Karpas-422 (cell line): Measurements from ENCODE around the gene DAZL. TPM values are rescaled to one million over a fixed set of nuclear protein-coding genes. Genes with fewer than 3 reads are reported as not detected.
"Not testable (repeated sequence)": the region's sequence is repeated elsewhere in the genome, so short reads cannot be mapped to it uniquely, and the experiment has no call there.

Experiments
- DNase-seq: peaks from one replicate; pipeline ENCODE4 v3.0.0-alpha.2; 2015
- H2AFZ ChIP-seq: fragments of 200-600 bp; sonication (generic); 2 replicates; pipeline ENCODE4 v1.6.1; 2014; ENCODE audit warnings: antibody characterized with exemption, low read length, mixed read lengths
- H3K27ac ChIP-seq: fragments of 200-600 bp; sonication (generic); 2 replicates; pipeline ENCODE4 v1.5.1; 2014; ENCODE audit warnings: mild to moderate bottlenecking, low read length, moderate library complexity
- H3K27me3 ChIP-seq: fragments of 200-600 bp; sonication (generic); 2 replicates; pipeline ENCODE4 v1.6.1; 2014; ENCODE audit warnings: low read length, mixed read lengths
- H3K36me3 ChIP-seq: fragments of 200-600 bp; sonication (generic); 2 replicates; pipeline ENCODE4 v1.6.1; 2014; ENCODE audit warnings: low read length, mixed read lengths; ENCODE audit not compliant: insufficient read depth
- H3K4me1 ChIP-seq: fragments of 200-600 bp; sonication (generic); 2 replicates; pipeline ENCODE4 v1.6.1; 2014; ENCODE audit warnings: mild to moderate bottlenecking, low read length, mixed read lengths
- H3K4me2 ChIP-seq: fragments of 200-600 bp; sonication (generic); 2 replicates; pipeline ENCODE4 v1.6.1; 2014; ENCODE audit warnings: low read length, low read depth, mild to moderate bottlenecking; ENCODE audit not compliant: poor library complexity, severe bottlenecking
- H3K4me3 ChIP-seq: fragments of 200-600 bp; sonication (generic); 2 replicates; pipeline ENCODE4 v1.5.1; 2014; ENCODE audit warnings: mild to moderate bottlenecking, antibody characterized with exemption, low read length, mixed read lengths
- H3K79me2 ChIP-seq: fragments of 200-600 bp; sonication (generic); 2 replicates; pipeline ENCODE4 v1.6.1; 2014; ENCODE audit warnings: mild to moderate bottlenecking, low read length, mixed read lengths
- H3K9ac ChIP-seq: fragments of 200-600 bp; sonication (generic); 2 replicates; pipeline ENCODE4 v1.6.0; 2014; ENCODE audit warnings: low read length
- H3K9me2 ChIP-seq: fragments of 200-600 bp; sonication (generic), shearing (Covaris generic); replicated peaks from 2 replicates; pipeline ENCODE4 v1.6.0; 2014; ENCODE audit warnings: mild to moderate bottlenecking, low read length, moderate library complexity; ENCODE audit not compliant: insufficient read depth
- H3K9me3 ChIP-seq: fragments of 300-700, 200-600 bp; sonication (generic); 2 replicates; pipeline ENCODE4 v1.6.1; 2014; ENCODE audit warnings: low read length, mixed read lengths
- H4K20me1 ChIP-seq: fragments of 200-600 bp; sonication (generic); 2 replicates; pipeline ENCODE4 v1.6.1; 2014; ENCODE audit warnings: mild to moderate bottlenecking, antibody characterized with exemption, low read length, low read depth; ENCODE audit not compliant: insufficient read depth
- total RNA-seq: library from RNA; depleted of rRNA; stranded (reverse); fragments of >200 nt; shearing (Covaris generic); gene quantifications from 2 replicates; pipeline ENCODE4 v1.2.3, GENCODE V29; 2014; ENCODE audit warnings: low replicate concordance

Gene DAZL
- total RNA-seq, 1 experiment from 2014 or later, result not detected

DNA sequence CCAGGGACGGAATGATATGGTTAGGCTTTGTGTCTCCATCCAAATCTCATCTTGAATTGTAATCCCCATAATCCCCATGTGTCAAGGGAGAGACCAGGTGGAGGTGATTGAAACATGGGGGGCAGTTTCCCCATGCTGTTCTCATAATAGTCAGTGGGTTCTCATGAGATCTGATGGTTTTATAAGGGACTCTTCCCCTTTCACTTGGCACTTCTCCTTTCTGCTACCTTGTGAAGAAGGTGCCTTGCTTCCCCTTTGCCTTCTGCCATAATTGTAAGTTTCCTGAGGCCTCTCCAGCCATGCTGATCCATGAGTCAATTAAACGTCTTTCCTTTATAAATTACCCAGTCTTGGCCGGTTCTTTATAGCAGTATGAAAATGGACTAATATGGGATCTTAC is 11.9 kb upstream of the DAZL start:
- H4K20me1 ChIP-seq, H3K79me2 ChIP-seq, H3K27me3 ChIP-seq, H3K27ac ChIP-seq, H3K9ac ChIP-seq, H2AFZ ChIP-seq, H3K4me1 ChIP-seq, H3K4me3 ChIP-seq, H3K4me2 ChIP-seq, H3K9me3 ChIP-seq, H3K9me2 ChIP-seq, H3K36me3 ChIP-seq: not testable (repeated sequence)
- peak; percentile 66 for DNase-seq

DNA sequence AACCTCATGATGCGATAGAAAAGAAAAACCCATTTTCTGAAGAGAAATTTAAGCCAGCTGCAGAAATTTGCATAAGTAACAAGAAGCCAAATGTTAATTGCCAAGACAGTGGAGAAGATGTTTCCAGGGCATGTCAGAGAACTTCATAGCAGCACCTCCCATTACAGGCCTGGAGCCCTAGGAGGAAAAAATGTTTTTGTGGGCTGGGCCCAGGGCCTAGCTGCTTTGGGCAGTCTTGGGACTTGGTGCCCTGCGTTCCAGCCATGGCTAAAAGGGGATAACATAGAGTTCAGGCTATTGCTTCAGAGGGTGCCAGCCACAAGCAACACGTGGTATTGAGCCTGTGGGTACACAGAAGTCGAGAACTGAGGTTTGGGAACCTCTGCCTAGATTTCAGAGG is 10.9 kb upstream of the DAZL start:
- Histone ChIP-seq H3K4me1 (peaks cover 10% of the 10 kb centered on the region), H3K9me2 (no peaks in the 10 kb centered on the region), H4K20me1 (no peaks in the 10 kb centered on the region), H3K4me2 (no peak overlapping the region), H3K79me2 (no peaks in the 10 kb centered on the region), H2AFZ (no peak overlapping the region), H3K27ac (no peak overlapping the region), H3K27me3 (no peaks in the 10 kb centered on the region), H3K9me3 (no peaks in the 10 kb centered on the region), H3K36me3 (no peaks in the 10 kb centered on the region), H3K4me3 (no peak overlapping the region), H3K9ac (no peak overlapping the region)
- no peak for DNase-seq

DNA sequence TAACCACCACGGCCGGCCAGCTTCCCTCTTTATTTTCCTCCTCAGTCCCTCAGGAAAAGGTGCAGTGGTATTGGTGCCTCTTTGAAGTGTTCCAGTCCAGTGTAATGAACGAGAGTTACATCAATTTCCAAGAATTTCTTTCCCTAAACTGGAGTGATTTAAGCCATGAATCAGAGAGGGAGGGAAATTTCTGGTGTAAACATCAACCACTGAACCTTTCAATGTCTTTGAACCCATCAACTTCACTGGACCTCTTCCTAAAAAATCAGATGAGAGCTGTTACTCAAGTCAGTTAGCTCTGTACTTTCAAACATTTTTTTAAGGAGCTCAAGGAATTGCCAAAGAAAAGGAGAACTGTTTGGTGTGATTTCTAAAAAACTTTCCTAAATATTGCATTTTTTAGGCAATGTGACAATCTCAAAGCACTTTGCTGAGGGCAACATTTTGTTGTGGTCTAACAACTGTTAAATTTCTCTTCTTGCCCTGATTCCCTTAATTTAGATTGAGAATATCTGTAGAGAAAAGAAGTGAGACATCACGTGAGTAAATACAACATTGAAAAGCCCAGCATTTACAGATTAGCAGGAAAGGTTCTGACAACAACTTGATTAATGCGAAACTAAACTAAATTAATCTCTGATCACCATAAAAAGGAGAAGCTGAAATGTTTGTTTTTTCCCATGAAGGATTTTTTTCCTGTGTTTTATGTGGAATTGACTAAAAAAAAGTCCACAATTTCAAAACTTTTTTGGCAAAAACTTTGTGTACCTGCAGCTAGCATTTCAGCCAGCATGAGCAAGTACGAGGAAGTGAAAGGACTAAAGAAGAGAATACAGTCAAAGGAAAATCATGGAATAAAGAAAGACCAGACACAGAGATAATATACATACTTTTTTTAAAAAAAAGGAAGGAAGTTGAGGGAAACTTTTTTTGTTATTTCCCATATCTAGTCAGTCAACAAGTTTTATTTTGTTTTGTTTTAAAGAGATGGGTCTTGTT is 9.1 kb upstream of the DAZL start:
- Histone ChIP-seq H3K4me1 (peaks cover 17% of the 10 kb centered on the region), H3K9me3 (no peaks in the 10 kb centered on the region), H3K27ac (no peak overlapping the region), H4K20me1 (no peaks in the 10 kb centered on the region), H3K9me2 (no peaks in the 10 kb centered on the region), H3K79me2 (no peaks in the 10 kb centered on the region), H3K9ac (no peak overlapping the region), H3K4me2 (no peak overlapping the region), H2AFZ (no peak overlapping the region), H3K36me3 (no peaks in the 10 kb centered on the region), H3K4me3 (no peak overlapping the region), H3K27me3 (0 out of 2 replicates have a peak, but pooled peaks cover 3% of the 10 kb centered on the region)
- no peak for DNase-seq

DNA sequence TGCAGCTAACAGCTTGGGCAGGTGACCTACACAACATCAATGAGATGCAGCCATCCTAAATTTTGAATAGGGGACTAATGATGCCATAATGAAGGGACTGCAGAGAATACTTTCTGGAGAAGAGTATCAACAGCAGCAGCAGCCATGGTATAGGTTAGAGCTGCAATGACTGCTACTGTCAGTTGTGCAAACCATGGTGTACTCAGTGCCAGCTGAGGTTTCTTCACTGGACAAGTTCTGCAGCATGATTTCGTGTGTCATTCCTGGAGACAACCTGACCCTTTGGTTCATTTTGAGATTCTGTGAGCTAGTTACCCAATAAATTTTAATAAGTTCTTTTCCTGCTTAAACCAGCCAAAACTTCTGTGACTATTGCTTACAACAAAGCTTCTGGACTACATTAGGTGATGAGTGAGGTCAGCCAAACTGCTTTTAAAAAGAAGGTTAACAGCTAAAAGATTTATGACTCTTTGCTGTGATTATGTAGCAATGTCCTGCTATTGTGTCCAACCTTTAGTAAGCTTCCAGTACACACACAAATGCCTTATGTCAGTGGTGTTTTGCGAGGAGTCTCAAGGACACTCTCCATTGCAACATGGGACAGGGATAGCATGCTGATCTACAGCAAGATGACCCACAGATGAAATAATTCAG is 4.8 kb upstream of the DAZL start:
- H3K9me2 ChIP-seq, result no peaks in the 10 kb centered on the region
- H3K9ac ChIP-seq, result no peak overlapping the region
- DNase-seq, result no peak
- H3K27me3 ChIP-seq, result 0 out of 2 replicates have a peak, but pooled peaks cover 3% of the 10 kb centered on the region
- H4K20me1 ChIP-seq, result no peaks in the 10 kb centered on the region
- no peak overlapping the region for H2AFZ ChIP-seq
- no peaks in the 10 kb centered on the region for H3K36me3 ChIP-seq
- H3K4me1 ChIP-seq, result peaks cover 27% of the 10 kb centered on the region
- no peaks in the 10 kb centered on the region for H3K79me2 ChIP-seq
- H3K9me3 ChIP-seq, result no peaks in the 10 kb centered on the region
- H3K4me2 ChIP-seq, result no peak overlapping the region
- no peak overlapping the region for H3K4me3 ChIP-seq
- H3K27ac ChIP-seq, result no peak overlapping the region

DNA sequence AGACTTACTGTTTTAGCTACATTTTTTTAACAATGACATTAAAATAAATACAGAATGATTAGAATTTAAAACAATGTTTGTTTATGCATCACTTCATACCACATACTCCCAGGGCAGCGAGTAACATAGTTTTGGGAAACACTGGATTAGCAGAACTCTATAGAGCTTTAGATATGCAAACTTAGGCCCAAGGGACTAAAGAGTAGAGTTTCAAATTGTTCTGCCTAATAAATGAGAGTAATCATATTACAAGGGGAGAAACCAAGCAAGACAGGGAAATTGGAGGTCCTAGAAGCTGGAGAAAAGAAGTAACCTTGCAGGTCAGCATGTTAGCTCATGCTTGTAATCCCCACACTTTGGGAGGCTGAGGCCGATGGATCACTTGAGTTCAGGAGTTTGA is 3.6 kb upstream of the DAZL start:
- Histone ChIP-seq H2AFZ (no peak overlapping the region), H3K79me2 (no peaks in the 10 kb centered on the region), H4K20me1 (no peaks in the 10 kb centered on the region), H3K4me3 (no peak overlapping the region), H3K9ac (no peak overlapping the region), H3K27ac (no peak overlapping the region), H3K27me3 (0 out of 2 replicates have a peak, but pooled peaks cover 3% of the 10 kb centered on the region), H3K4me2 (peak overlapping the region; percentile 28), H3K36me3 (no peaks in the 10 kb centered on the region), H3K9me3 (no peaks in the 10 kb centered on the region), H3K4me1 (peaks cover 27% of the 10 kb centered on the region), H3K9me2 (no peaks in the 10 kb centered on the region)
- DNase-seq, result peak; percentile 63

DNA sequence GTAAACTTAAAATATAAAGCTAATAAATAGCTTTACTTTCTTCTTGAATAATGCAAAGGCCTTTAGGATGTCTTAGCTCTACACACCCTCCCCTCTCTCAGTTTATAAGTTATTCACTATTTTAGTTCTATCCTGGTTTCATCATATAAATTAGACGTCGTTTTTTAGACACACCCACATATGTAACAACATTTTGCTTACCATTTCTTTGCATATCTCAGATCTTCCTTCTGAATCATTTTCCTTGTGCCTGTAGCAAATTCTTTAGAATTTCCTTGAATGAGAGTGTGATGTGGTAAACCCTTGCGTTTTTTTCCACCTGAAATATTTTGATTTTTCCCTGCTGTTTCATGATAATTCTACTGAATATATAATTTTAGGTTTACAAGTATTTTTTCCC is 2.5 kb upstream of the DAZL start:
- Histone ChIP-seq H2AFZ (no peak overlapping the region), H3K9me3 (no peaks in the 10 kb centered on the region), H3K4me3 (no peak overlapping the region), H3K27me3 (0 out of 2 replicates have a peak, but pooled peaks cover 3% of the 10 kb centered on the region), H3K79me2 (no peaks in the 10 kb centered on the region), H3K4me2 (no peak overlapping the region), H3K36me3 (no peaks in the 10 kb centered on the region), H3K9ac (no peak overlapping the region), H3K9me2 (no peaks in the 10 kb centered on the region), H3K27ac (no peak overlapping the region), H3K4me1 (peaks cover 27% of the 10 kb centered on the region), H4K20me1 (no peaks in the 10 kb centered on the region)
- DNase-seq, result no peak

DNA sequence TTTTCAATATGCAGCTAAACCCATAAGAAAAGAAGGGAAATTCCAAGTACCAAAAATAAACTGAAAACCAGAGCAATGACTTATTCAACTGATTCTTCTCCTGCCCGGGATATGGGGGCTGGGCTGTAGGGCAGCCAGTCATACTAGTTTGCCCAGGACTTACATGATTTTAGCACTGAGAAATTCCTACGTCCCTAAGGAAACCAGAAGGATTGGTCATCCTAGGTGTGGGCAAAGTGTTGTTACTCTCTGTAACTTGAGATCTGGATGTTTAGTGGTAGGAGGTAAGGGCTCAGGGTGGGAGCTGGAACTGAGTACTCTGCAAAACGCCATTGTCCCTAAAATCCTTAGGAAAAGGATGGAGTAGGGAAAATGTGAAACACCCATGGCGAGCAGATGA is 1.2 kb upstream of the DAZL start:
- Histone ChIP-seq H3K36me3 (no peaks in the 10 kb centered on the region), H3K4me3 (no peak overlapping the region), H4K20me1 (no peaks in the 10 kb centered on the region), H3K4me1 (peaks cover 27% of the 10 kb centered on the region), H3K27me3 (0 out of 2 replicates have a peak, but pooled peaks cover 3% of the 10 kb centered on the region), H3K79me2 (no peaks in the 10 kb centered on the region), H3K9me2 (no peaks in the 10 kb centered on the region), H3K4me2 (no peak overlapping the region), H3K9me3 (no peaks in the 10 kb centered on the region), H3K9ac (no peak overlapping the region), H3K27ac (no peak overlapping the region), H2AFZ (no peak overlapping the region)
- no peak for DNase-seq

DNA sequence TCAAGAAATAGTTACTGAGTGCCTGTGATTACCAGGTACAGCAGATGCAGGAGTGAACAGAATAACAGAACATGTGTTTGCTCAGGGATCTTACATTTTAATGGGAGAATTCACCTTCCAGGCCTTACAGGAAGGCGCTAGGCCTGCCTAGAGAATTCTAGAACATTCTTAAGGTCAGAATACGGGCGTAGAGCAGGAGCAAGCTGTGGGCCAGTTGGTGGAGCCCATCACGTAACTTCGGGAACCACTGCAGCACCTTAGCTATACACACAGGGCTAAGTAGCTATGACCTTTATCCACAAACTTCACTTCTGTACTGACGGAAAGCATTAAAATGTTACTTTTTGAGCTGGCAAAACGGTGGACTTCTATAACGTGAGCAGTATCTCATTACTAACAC is 743 bp upstream of the DAZL start:
- H3K9ac ChIP-seq, result no peak overlapping the region
- no peak overlapping the region for H3K27ac ChIP-seq
- H3K9me3 ChIP-seq, result no peaks in the 10 kb centered on the region
- no peaks in the 10 kb centered on the region for H4K20me1 ChIP-seq
- no peak for DNase-seq
- H3K27me3 ChIP-seq, result 0 out of 2 replicates have a peak, but pooled peaks cover 3% of the 10 kb centered on the region
- no peaks in the 10 kb centered on the region for H3K36me3 ChIP-seq
- no peak overlapping the region for H3K4me3 ChIP-seq
- H3K4me2 ChIP-seq, result no peak overlapping the region
- H3K4me1 ChIP-seq, result peaks cover 25% of the 10 kb centered on the region
- H3K79me2 ChIP-seq, result no peaks in the 10 kb centered on the region
- H3K9me2 ChIP-seq, result no peaks in the 10 kb centered on the region
- H2AFZ ChIP-seq, result no peak overlapping the region
